ENCODE data around the gene ALK. TPM values are rescaled to one million over a fixed set of nuclear protein-coding genes. Genes with fewer than 3 reads are reported as not detected.
"Not testable (repeated sequence)": the region's sequence is repeated elsewhere in the genome, so short reads cannot be mapped to it uniquely, and the experiment has no call there.

The ALK gene
- total and polyA plus RNA-seq, 2 donors (not counting 1 experiment from before 2014, with no cell fraction given) = not detected

DNA sequence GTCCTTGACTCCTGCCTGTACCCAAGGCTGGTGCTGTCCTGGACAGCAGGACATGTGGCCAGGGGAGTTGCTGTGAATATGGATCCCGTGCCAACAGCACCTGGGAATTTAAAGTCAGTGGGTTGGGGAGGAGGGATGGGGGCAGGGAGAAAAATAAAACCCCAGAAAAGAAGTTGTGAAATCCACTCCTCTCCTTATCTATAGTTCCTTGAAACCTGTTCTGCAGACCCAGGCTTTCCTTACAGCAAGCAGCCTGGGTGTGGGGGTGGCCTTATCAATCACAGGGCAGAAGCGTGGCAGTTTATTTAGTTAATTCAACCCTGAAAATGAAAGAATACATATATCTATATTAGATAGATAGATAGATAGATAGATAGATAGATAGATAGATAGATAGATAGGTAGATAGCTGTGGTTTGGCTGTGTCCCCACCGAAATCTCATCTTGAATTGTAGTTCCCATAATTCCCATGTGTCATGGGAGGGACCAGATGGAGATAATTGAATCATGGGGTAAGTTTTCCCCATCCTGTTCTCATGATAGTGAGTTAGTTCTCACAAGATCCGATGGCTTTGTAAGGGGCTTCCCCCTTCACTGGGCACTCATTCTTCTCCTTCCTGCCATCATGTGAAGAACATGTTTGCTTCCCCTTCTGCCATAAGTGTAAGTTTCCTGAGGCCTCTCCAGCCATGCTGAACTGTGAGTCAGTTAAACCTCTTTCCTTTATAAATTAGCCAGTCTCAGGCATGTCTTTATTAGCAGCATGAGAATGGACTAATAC is 667.7 kb downstream of the ALK start:
- not testable (repeated sequence) for ATAC-seq (ENCODE audit: low read depth)
- WGBS (ENCODE audit: insufficient coverage) = 100% methylated on average over 1 of the region's 4 CpGs
- H3K27me3 Mint-ChIP-seq = peaks cover 15% of the 10 kb centered on the region

DNA sequence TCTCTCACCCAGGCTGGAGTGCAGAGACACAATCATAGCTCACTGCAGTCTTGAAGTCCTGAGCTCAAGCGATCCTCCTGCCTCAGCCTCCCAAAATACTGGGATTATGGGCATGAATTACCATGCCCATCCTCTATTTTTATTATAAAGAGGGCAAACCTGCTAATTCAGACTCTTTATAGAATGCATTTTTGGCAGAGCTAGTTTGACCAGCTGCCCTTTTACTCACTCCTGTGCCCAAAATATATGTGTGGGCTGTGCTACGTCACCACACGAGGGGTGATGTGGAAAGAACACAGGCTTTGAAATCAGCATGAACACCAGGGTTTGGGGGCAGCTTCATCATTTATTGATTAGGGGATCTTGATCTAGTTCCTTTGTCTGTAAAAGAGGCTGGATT is 668.4 kb downstream of the ALK start:
- H3K27me3 ChIP-seq (replicated peaks in 1 of 4; ENCODE audit: control extremely low read depth in 1 of 4, control insufficient read depth in 3 of 4, insufficient read depth in 4 of 4, low read length in 3 of 4) = no peaks in the 10 kb centered on the region
- TF ChIP-seq, protein P1, sequence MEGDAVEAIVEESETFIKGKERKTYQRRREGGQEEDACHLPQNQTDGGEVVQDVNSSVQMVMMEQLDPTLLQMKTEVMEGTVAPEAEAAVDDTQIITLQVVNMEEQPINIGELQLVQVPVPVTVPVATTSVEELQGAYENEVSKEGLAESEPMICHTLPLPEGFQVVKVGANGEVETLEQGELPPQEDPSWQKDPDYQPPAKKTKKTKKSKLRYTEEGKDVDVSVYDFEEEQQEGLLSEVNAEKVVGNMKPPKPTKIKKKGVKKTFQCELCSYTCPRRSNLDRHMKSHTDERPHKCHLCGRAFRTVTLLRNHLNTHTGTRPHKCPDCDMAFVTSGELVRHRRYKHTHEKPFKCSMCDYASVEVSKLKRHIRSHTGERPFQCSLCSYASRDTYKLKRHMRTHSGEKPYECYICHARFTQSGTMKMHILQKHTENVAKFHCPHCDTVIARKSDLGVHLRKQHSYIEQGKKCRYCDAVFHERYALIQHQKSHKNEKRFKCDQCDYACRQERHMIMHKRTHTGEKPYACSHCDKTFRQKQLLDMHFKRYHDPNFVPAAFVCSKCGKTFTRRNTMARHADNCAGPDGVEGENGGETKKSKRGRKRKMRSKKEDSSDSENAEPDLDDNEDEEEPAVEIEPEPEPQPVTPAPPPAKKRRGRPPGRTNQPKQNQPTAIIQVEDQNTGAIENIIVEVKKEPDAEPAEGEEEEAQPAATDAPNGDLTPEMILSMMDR (IDR thresholded peaks at IDR 0.05) = no peak
- no peak for TF ChIP-seq EZH2 (IDR thresholded peaks at IDR 0.05; ENCODE audit: borderline replicate concordance, insufficient read depth, low read depth, low read length, poor library complexity, severe bottlenecking)
- ChIA-PET CTCF (no interaction called here), POLR2A (no interaction called here)
- ATAC-seq (ENCODE audit: low read depth) (no peak), DNase-seq (no peak)
- H3K9ac ChIP-seq (ENCODE audit: low read length) = no peak overlapping the region
- intact Hi-C loops (cut with micrococcal nuclease) = no loop called here
- H3K79me2 ChIP-seq (ENCODE audit: control insufficient read depth, insufficient read depth, low read length) = no peaks in the 10 kb centered on the region
- H3K27ac Mint-ChIP-seq = no peak overlapping the region
- no peaks in the 10 kb centered on the region for H3K9me3 Mint-ChIP-seq (ENCODE audit: insufficient read depth)
- H3K4me1 Mint-ChIP-seq = peaks cover 7% of the 10 kb centered on the region
- no peak overlapping the region for H3K27ac ChIP-seq (ENCODE audit: low read length in 2 of 2)
- no peaks in the 10 kb centered on the region for H4K20me1 ChIP-seq (ENCODE audit: control insufficient read depth, insufficient read depth, low read length, poor library complexity, severe bottlenecking)
- H3K9me3 ChIP-seq (ENCODE audit: control extremely low read depth in 1 of 3, control insufficient read depth in 2 of 3, insufficient read depth in 1 of 3, low read length in 2 of 3) = peaks cover 0 to 6% (median 0%) of the 10 kb centered on the region in 3 donors
- H3K4me1 ChIP-seq (ENCODE audit: control insufficient read depth in 2 of 2, insufficient read depth in 2 of 2, low read length in 2 of 2) = peaks cover 0 to 11% of the 10 kb centered on the region in 2 donors
- H3K4me2 ChIP-seq (replicated peaks; ENCODE audit: low read depth, low read length, poor library complexity, severe bottlenecking) = no peak overlapping the region
- peaks cover 13% of the 10 kb centered on the region for H3K27me3 Mint-ChIP-seq
- no peak overlapping the region for H3K4me3 ChIP-seq (ENCODE audit: control extremely low read depth in 1 of 5, extremely low read depth in 1 of 5, insufficient read depth in 1 of 5, low read depth in 2 of 5, low read length in 4 of 5)
- H2AFZ ChIP-seq (ENCODE audit: insufficient read depth, low read depth, low read length, poor library complexity, severe bottlenecking) = no peak overlapping the region
- no peaks in the 10 kb centered on the region for H3K36me3 ChIP-seq (replicated peaks in 1 of 2; ENCODE audit: control extremely low read depth in 1 of 2, control insufficient read depth in 1 of 2, extremely low read depth in 1 of 2, insufficient read depth in 2 of 2, low read length in 1 of 2)
- H3K4me3 Mint-ChIP-seq = no peak overlapping the region
- 100% methylated on average over 2 of the region's 3 CpGs for WGBS (ENCODE audit: insufficient coverage)

More for the DNA sequence above, 667.7 kb downstream of the ALK start:
- H3K9me3 Mint-ChIP-seq (ENCODE audit: insufficient read depth); H3K27me3 ChIP-seq (replicated peaks in 1 of 4; ENCODE audit: control extremely low read depth in 1 of 4, control insufficient read depth in 3 of 4, insufficient read depth in 4 of 4, low read length in 3 of 4); H3K79me2 ChIP-seq (ENCODE audit: control insufficient read depth, insufficient read depth, low read length); H3K4me1 ChIP-seq (ENCODE audit: control insufficient read depth in 2 of 2, insufficient read depth in 2 of 2, low read length in 2 of 2); H3K4me3 ChIP-seq (ENCODE audit: control extremely low read depth in 1 of 5, extremely low read depth in 1 of 5, insufficient read depth in 1 of 5, low read depth in 2 of 5, low read length in 4 of 5); H3K4me1 Mint-ChIP-seq; CTCF ChIA-PET; H3K27ac Mint-ChIP-seq; H2AFZ ChIP-seq (ENCODE audit: insufficient read depth, low read depth, low read length, poor library complexity, severe bottlenecking); H3K4me2 ChIP-seq (replicated peaks; ENCODE audit: low read depth, low read length, poor library complexity, severe bottlenecking); H3K4me3 Mint-ChIP-seq; POLR2A ChIA-PET; DNase-seq; intact Hi-C loops (cut with micrococcal nuclease); H3K9ac ChIP-seq (ENCODE audit: low read length); H4K20me1 ChIP-seq (ENCODE audit: control insufficient read depth, insufficient read depth, low read length, poor library complexity, severe bottlenecking); H3K9me3 ChIP-seq (ENCODE audit: control extremely low read depth in 1 of 3, control insufficient read depth in 2 of 3, insufficient read depth in 1 of 3, low read length in 2 of 3); H3K36me3 ChIP-seq (replicated peaks in 1 of 2; ENCODE audit: control extremely low read depth in 1 of 2, control insufficient read depth in 1 of 2, extremely low read depth in 1 of 2, insufficient read depth in 2 of 2, low read length in 1 of 2); H3K27ac ChIP-seq (ENCODE audit: low read length in 2 of 2): not testable (repeated sequence)
